HG03135 (cell line): ENCODE results near the gene GIT1.

Experiments used
- ATAC-seq: cut with Tn5 transposase; IDR thresholded peaks from one replicate; pipeline ENCODE4 v1.9.1; 2021; ENCODE audit warnings: mild to moderate bottlenecking, moderate library complexity; ENCODE audit not compliant: unreplicated experiment

The GIT1 gene

GRCh38 chr17:29616300-29617048, 27.0 kb upstream of the GIT1 start:
- ATAC-seq: no peak

- peak; percentile 46 for ATAC-seq
Measured at GRCh38 chr17:29615492-29616299, 26.2 kb upstream of the GIT1 start.

DNA sequence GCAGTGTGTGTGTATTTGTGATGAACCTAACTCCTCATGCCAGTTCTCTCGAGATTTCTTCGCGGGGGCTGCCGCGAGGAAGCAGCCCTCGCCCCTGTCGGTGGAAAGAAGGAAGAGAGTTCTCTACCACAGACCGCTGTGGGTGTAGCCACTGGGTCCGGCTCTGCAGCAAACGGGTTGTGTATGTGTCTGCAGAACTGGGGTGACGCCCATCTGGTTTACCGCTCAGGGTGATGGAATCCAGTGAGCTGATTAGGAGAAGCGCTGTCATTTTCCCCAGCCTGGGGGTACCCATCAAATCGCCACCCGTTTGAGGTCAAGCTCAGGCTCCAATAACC, 25.6 kb upstream of the GIT1 start:
- ATAC-seq: no peak

DNA sequence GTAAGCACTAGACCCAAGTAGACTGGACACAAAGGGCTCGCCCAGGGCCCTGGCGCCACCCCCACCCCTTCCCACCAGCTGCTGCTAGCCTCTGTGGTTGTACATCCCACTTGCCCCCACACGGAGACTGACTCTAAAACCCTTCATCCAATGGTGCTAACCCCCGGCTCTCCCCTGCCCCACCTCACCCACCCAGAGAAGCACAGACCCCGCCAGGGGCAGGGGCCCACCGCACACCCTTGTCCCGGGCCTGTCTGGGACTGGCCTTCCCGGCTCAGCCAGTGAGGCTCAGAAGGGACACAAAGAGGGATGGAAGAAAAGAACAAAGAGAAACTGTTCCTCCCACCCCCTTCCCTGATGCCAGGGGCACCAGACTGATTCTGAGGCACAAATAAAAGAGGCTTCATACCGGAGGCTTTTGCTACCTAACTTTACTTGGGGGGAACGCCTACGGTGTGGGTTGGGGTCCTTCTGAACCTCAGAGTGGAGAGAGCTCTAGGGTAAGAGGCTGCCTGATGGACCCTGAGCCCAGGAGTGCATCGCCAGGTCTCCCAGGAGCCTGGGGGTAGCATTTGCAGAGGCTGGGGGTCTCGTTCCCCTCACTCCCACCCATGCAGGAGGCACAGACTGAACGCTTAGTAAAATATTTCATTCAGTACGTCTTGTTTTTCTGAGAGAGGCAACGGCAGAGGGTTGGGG, 25.1 kb upstream of the GIT1 start:
- no peak for ATAC-seq

DNA sequence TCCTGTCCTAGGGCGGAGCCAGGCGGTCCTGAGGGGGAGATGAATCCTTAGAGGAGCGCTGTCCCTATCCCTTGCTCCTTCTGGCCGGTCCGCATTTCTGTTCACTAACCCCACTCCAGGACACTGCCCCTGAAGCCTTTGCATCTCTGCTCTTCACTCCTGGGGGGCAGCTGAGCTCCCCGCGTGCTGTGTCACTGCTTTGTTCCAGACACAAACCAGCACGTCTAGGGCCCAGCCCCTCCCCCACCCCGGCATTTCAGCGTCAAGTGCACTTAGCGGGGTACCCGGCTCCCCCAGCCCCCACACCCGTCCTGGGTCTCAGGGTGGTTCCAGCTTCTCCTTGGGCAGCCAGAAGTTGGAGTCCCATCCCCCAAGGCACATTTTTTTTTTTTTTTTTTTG, 24.4 kb upstream of the GIT1 start:
- ATAC-seq: no peak

- no peak for ATAC-seq
Measured at GRCh38 chr17:29613352-29613837, 23.9 kb upstream of the GIT1 start.

DNA sequence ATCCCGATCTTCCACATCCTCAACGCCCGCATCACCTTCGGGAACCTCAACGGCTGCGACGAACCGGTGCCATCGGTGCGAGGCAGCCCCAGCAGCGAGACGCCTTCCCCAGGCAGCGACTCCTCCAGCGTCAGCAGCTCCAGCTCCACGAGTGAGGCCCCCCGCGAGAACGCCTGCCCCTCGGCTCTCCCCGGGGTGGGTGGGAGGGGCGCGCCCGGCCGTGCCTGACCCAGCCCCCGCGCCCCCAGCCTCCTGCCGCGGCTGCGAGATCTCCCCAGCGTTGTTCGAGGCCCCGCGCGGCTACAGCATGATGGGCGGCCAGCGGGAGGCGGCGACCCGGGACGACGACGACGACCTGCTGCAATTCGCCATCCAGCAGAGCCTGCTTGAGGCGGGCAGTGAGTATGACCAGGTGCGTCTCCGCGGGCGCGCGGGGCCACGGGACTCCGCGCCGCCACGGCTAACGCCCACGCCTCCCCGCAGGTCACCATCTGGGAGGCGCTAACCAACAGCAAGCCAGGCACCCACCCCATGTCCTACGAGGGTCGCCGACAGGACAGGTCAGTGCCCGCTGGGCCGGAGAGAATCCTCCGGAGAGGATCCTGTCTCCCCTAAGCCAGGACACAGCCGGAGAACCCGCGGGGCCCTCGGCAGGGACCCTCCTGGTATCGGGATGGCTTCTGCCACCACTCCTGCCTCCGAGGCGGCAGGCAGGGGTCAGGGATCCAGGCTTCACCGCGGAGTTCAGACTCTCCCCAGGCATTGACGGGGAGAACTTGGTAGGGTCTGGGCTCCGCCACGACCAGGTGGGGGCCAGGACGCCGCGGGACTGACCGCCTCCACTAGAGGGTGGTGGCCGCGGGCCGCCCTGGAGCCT, 23.2 kb upstream of the GIT1 start:
- no peak for ATAC-seq

GRCh38 chr17:29612094-29612403, 22.6 kb upstream of the GIT1 start:
- no peak for ATAC-seq

- no peak for ATAC-seq
Measured at GRCh38 chr17:29611351-29612093, 22.1 kb upstream of the GIT1 start.

GRCh38 chr17:29610395-29610794, 20.9 kb upstream of the GIT1 start:
- ATAC-seq: no peak

DNA sequence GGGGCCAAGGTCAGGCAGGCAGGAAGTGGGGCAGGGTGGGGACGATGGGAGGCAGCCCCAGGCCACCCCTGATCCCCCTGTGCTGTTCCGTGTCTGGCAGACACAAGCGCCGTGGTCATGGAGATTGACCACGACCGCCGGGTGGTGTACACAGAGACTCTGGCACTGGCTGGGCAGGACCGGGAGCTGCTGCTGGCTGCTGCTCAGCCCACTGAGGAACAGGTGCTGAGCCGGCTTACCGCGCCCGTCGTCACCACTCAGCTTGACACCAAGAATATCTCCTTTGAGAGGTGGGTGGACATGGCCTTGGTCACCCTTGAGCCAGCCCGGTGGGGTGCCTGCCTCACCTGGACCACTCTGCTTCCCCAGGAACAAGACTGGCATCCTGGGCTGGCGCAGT, 19.5 kb upstream of the GIT1 start:
- ATAC-seq: no peak

DNA sequence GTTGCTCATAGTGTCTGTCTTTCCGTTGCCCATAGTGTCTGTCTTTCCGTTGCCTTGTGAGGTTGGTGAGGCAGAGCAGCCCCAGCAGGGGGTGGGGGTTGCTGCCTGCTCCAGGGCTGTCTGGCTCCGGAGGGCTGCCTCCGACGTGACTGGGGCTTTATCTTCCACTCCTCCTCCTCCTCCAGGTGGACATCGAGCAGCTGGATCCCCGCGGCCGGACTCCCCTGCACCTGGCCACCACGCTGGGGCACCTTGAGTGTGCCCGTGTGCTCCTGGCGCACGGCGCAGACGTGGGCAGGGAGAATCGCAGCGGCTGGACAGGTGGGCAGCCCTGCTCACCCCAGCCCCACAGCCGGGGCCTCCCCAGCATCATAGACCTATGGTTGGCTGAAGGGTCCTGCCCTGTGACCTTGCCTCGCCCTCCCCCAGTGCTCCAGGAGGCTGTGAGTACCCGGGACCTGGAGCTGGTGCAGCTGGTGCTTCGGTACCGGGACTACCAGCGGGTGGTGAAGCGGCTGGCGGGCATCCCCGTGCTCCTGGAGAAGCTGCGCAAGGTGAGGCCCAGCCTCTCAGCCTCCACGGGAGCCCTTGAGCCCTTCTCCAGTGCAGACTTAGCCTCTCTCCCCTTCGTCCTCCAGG, 18.2 kb upstream of the GIT1 start:
- ATAC-seq: no peak

DNA sequence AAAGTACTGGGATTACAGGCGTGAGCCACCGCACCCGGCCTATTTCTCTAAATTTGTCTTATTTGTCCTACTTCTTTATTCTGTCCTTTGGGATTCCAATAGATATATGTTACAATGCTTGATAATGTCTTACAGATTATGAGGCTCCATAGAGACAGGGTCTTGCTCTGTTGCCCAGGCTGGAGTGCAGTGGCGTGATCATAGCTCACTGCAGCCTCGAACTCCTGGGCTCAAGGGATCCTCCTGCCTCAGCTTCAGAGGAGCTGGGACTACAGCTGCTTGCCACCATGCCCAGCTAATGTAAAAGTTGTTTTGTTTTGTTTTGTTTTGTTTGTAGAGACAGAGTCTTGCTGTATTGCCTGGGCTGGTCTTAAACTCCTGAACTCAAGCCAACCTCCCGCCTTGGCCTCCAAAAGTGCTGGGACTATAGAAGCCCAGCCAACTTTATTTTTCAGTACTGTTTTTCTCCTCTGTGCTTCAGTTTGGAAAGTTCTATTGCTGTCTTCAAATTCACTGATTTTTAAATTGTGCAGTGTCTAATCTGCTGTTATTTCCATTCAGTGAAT, 13.7 kb upstream of the GIT1 start:
- ATAC-seq: no peak

GRCh38 chr17:29597361-29598172, 8.1 kb upstream of the GIT1 start:
- no peak for ATAC-seq

DNA sequence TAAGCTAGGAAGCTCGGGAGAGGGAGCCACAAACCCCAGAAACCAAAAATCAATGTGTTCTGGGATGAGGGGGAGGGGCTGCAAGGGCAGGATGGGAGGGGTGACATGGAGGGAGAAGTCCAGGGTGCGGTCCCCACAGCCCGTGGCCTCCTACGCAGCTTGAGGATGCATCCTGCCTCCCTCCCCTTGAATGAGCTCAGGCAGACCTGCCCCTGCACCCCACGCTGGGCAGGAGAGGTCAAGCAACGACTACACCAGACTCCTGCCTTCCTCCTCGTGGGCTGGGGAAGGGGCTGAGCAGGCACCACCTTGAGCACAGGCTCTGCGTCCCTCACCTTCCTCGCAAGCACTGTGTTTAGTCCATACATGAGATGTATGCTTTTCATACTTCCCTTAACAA, 7.4 kb upstream of the GIT1 start:
- no peak for ATAC-seq

DNA sequence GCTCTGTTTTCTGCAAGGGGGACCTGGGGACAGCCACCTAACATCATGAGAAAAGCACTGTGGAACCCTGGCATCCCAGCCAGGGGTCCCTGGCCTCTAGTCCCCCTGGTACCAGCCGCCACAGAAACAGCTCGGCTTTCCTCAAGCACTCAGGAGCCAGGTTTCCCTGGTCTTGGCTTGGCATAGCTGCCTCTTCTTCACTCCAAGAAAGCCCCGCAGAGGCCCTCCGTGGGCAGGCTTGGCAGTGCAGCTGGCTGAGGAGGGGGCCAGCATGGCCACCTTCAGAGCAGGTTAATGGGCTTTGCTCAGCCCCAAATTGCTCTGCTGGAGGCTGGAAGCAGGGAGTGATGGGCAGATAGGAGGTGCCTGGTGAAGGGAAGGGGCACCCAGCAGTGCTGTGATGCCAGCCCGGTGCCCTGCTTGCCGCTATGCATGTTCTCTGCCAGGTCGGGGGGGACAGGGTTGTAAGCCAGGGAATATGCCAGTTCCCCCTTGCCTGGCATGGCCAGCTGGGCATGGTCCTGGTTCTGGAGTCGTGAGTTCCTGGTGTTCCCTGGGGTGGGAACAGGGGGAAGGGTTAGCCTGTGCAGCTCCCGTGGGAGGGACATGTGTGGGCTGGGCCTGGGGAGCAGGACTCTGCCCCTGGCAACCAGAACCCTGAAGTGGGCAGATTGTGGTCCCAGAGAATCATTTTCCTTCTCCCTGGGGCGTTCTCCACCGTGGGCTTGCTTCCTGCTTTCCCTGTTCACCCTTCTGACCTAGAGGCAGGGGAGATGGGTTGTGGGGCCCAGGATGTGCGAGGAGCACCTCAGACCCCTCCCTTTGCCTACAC, 6.7 kb upstream of the GIT1 start:
- no peak for ATAC-seq

- ATAC-seq: no peak
Measured at GRCh38 chr17:29595107-29595942, 5.9 kb upstream of the GIT1 start.
